Measurements from ENCODE around the gene EIF4B.

The EIF4B gene

DNA sequence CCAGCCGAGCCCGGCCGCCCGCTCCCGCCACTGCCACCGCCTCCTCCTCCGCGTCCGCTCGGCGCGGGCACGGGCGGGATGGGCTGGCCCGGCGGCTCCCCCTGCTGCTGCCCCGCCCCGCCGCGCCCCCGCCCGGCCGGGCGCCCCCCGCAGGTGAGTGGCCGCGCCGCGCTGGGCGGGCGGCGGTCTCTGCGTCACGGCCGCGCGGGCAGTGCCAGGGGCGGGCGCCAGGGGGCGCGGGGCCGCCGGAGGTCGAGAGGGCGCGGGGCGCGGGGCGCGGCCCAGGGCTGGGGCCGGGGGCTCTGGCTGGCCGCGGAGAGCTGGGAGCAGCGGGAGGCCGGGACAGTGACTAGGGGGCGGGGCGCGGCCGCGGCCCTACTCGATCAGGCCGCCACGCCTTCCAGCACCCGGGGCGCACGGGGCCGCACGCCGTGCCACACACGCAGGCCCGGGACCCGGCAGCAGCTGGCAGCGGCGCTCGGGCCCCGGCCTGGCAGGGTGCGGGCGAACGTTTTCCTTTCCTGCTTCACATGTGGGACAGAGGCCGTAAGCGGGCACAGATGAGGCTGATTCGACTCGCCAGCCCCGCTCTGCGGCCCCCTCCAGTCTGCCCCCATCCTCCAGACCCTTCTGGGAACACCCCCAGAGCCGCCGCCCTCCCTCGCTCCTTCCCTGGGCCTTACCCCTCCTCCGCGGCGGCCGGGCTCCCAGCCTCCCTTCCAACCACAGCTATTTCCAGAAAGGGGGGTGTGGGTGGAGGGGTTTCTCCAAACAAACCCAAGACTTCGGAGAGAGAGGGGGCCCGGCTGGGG, 41.2 kb downstream of the EIF4B start:
- peak; percentile 91 for DNase-seq (ENCODE audit: low spot score)

DNA sequence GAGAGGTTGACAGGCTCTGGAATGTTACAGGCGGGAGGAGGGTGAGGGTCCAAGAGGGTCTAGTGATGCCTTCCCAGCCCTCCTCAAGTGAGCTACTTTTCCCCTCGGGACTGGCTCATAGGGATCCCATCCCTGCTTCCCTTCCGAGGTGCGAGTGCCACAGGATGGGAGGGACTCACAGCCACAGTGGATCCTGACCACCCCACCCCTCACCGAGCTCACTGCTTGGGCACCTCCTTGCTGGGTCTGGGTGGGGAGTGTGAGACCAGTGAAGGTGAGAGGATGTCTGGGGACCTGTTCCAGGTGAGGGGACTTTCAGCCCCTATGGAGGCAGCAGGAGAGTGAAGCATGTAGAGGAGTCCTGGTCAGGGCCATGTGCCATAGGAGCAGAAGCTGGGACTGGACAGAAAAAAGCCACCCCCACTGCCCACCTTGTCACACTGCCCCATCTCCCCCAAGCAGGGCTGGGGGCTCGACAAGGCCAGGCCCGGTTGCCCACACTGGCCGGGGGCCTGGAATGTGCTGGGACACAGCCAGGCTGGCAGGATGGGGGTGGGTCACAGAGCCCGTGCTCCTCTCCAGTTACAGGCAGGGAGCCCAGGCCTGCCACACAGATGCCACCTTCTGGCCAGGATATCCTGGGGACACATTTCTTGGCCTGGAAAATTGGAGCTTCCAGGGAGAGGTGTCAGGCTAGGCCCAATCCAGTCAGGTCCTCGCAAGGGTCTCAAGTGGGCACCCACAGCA, 42.0 kb downstream of the EIF4B start:
- DNase-seq (ENCODE audit: low spot score), result peak; percentile 45

DNA sequence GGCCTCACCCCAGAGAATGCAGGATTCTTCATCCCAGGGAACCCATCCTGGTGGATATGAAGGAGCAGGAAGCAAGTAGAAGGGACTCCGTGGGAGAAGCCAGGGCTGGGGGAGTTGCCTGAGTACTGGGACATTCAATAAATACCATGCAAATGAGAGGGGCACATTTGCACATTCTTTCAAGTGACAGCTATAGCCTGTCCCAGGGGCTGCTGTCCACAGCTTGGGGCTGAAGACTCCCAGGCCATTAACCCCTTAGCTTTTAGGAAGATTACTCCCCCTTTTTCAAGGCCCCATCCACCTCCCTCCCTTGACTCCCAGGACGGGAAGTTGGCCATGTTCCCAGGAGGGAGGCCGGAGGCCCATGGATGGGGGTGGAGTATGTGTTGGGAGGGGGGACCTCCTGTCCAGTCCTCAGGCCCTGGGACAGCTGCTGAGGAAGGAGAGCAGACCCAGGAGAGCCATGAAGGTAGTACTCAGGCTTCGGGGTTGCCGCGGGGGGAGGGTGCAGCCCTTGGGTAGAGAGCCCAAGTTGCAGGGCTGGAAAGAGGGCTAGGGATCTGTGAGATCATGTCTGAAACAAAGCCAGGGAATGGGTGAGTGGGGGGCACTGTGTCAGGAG, 42.6 kb downstream of the EIF4B start:
- DNase-seq (ENCODE audit: low spot score), result peak; percentile 49

DNA sequence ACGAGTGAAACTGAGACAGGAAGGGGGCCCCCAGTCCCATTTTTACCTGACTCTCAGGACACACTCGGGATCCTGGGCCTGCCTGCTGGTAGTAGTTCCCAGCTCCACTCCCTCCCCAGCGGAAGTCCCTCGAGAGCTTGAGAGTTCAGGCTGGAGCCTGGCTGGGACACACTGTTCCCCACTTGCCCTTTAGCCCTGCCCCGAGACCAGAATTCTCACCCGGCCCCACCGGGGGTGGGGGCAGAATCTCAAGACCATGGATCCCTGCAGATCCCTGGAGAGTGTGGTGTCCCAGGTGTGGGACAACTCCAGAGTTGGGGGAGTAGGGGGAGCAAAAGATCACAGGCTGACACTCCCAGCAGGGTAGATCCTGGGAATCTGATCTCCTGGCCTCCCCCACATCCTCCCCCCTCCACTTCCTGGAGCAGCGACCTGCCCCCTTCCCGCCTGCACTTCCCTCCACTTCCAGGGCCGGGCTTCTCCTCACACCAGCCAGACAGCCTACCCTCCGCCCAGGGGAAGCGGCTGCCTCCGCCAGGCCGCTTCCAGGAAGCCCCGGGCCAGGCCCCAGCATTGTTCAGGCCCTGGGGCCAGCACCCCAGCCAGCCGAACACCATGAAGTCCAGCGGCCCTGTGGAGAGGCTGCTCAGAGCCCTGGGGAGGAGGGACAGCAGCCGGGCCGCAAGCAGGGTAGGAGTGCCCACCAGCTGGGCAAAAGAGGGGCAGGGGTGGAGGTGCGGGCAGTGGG, 43.5 kb downstream of the EIF4B start, which contains the start of gene TNS2:
Gene TNS2 (plus strand): TSS at position 495 of the 748 bp plus-strand sequence. CDS start 121 bp downstream, at position 616.
- DNase-seq (ENCODE audit: low spot score), result peak; percentile 15

DNA sequence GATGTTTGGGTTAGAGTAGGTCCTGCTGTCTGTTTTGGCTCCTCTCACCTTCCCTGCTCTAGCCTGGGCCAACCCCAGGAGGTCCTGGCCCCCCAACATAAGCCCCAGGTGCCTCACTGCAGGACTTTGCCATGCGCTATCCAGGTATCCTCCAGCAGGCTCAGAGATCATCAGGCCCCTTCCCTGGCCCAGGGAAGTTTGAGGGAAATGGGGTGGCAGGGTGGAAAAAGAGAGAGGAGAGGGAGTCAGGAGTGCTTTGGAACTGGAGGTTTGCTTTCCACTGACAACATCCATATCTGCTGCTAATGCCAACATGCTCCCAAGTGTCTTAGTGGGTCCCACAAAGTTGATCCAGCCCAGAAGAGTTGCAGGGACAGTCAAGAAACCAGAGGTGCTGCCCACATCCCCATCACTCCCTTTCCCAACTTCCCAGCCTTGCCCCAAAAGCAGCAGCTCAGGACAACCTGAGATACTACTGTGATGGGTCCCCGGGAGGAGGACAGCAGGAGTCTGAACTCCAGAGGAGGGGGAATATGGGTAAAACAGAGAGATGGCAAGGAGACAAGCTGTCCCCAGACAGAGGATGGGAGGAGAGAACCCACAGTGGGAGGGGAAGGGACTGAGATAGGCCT, 44.3 kb downstream of the EIF4B start:
- DNase-seq (ENCODE audit: low spot score), result no peak

DNA sequence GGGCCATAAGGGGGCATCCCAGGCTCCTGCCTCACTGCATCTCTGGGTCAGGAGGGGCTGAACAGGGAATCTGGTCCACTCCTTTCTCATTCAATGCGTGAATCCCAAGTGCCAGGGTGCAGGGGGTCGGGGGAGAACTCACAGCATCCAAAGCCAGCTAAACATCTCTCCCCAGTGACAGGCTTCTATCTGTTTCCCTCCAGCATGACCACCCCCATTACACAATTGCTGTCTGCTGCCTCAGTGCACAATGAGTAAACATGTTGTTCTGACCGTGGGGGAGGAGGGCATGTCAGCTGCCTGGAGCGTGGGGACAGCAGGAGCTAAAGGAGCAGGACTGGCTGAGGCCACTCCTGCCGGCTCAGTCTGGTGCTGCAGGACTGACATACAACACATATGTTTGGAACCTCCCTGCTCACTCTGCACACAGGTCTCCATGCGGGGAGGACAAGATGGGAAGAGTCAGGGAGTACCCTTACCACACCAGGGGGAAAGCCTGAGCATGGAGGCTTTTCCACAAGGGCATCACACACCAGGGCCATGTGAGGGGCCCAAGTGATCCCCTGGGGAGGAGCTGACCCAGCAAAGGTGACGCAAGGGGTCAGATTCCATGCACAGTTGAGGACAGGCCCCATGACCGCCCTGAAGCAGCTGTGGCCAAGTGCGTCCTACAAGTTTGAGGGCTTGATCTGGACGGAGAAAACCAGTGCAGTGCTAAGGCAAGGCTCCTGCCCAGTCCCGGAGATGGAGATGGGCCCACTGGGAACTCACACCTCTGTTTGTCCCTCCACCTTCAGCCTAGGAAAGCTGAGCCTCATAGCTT, 45.0 kb downstream of the EIF4B start:
- no peak for DNase-seq (ENCODE audit: low spot score)

DNA sequence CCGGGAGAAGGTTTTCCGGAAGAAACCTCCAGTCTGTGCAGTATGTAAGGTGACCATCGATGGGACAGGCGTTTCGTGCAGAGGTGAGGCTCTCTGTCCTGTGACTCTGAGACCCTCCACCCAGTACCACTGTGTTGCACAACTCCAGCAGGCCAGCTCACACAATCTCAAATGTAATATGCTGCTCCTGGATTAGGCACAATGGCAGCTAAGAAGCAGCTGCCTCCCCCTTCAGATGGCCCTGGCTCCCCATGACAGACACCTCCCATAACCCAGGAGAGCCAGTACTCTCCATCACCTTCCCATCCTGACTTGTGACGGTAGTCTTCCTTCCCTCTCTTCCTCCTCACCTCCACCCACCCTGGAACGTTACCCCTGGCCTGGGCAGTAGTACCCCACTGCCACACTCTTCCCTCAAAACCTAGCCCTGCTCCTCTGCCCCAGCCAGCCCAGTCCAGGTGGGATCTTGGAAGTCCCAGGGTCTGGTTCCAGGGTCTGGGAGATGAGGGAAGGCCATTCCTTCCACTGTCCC, 45.7 kb downstream of the EIF4B start:
- no peak for DNase-seq (ENCODE audit: low spot score)

DNA sequence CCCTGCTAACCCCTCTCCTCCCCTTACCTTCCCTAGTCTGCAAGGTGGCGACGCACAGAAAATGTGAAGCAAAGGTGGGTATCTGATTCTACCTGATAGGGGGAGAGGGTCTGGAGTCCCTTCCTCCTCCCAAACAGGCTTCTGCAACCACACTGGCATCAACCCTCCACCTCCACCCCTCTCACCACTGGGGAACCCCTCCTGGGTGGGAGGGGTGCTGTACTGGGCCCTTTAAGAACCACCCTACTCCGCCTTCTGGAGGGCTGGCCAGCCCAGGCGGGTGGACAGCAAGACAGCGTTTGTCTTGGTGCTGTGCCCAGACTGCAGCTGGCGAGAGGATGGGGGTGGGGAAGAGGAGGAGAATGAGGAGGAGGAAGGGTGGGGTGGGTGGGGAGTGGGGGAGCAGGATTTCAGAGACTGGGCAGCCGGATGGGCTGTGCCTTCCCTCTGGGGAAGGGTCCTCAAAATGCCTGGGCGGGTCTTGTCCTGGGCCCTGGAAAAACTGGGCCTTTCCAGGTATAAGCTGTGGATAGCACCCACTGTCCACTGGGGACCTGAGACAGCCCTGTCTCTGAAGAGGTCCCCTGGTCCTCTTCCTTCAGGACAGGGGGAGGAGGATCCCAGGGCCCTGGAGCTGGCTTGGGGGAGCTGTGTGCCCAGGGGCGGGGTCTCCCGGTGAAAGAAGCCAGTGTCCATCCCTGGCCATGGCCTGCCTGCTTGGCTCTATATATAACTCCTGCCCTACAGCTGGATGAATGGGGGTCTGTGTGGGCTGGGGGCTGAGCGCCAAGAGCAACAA, 46.4 kb downstream of the EIF4B start:
- no peak for DNase-seq (ENCODE audit: low spot score)

DNA sequence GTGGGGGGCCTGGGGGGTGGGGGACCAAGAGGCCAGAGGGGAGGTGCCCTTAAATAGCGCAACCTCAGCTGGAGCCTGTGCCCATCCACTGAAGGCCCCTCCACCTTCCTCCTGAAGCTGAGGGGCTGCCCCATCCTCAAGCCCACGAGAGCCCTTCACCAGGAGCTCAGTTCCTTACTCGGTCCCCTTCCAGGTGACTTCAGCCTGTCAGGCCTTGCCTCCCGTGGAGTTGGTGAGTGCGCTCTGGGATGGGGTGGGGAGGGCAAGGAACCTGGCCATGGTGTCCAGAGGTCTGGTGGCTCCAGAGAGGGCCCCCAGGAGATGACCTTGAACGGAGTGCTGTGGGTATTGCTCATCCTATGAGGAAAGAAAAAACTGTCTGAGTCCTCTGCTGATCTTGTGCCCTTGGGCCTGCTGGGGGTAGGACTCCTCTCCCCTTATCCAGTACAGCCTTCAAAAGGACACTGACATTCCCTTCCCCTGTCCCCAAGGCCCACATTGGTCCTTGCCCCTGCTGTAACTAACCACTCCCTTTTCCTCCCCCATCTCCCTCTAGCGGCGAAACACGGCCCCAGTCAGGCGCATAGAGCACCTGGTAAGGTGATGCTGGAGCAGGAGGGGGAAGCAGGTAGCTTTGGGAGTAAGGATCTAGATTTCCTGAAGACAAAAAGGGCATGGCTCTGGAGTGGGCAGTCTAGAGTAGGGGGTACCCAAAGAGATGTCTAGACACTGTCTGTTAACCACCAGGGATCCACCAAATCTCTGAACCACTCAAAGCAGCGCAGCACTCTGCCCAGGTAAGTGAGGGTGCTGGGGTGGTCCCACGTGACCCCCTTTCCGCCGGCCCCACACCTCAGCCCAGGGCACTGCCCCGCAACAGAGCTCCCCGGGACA, 47.2 kb downstream of the EIF4B start:
- DNase-seq (ENCODE audit: low spot score), result peak; percentile 72

DNA sequence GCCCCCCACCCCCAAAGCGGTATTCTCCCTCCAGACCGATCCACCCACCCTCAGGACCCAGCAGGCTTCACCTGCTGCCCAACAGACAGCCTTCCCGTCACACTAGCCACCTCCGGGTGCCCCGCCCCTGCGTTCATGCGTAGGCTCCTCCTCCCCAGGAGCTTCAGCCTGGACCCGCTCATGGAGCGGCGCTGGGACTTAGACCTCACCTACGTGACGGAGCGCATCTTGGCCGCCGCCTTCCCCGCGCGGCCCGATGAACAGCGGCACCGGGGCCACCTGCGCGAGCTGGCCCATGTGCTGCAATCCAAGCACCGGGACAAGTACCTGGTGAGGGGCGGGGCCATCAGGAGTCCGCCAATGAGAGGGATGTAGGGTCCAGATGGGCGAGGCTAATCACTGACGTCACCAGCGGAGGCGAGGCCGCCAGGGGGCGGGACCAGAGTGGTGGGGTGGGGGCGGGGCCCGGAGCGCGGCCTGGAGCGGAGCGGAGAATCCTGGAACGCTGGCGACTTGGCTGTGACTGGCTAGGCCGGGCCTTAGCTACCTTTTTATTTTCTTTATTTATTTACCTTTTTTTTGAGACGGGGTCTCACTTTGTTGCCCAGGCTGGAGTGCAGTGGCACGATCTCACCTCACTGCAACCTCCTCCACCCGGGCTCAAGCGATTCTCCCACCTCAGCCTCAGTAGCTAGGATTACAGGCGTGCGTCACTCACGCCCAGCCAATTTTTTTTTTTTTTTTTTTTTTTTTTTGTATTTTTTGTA, 48.0 kb downstream of the EIF4B start:
- DNase-seq (ENCODE audit: low spot score), result peak; percentile 96

DNA sequence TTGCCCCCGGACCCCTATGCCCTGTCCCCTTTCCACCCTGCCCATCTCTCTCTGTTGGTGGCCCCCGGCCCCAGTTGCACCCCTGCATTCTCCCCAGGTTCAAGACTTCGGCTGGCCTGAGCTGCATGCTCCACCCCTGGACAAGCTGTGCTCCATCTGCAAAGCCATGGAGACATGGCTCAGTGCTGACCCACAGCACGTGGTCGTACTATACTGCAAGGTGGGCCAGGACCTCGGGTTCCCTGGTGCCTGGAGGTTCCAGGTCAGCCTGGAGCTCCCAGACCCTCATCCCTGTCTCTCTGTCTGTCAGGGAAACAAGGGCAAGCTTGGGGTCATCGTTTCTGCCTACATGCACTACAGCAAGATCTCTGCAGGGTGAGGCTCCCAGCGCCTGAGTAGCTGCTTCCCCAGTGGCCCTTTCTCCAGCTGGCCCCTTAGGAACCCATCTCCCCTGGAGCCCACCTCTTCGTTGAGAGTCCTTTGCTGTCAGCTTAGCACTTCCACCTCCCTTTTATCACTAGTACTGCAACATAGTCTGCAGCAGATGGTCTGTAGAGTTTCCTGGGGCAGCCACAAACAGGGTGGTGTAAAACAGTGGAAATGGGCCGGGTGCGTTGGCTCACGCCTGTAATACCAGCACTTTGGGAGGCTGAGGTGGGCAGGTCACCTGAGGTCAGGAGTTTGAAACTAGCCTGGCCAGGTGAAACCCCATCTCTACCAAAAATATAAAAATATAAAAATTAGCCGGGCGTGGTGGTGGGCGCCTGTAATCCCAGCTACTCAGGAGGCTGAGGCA, 49.4 kb downstream of the EIF4B start:
- DNase-seq (ENCODE audit: low spot score), result no peak

DNA sequence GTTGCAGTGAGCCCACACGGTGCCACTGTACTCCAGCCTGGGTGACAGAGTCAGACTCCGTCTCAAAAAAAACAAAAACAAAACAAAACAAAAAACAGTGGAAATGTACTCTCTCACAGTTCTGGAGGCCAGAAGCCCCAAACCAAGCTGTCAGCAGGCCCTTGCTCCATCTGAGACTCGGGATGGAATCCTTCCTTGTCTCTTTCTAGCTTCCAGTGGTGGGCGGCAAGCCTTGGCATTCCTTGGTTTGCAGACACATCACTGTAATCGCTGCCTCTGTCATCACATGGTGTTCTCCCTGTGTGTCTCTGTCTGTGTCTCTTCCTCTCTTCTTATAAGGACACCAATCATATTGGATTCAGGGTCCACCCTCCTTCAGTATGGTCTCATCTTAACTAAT, 50.0 kb downstream of the EIF4B start:
- no peak for DNase-seq (ENCODE audit: low spot score)

DNA sequence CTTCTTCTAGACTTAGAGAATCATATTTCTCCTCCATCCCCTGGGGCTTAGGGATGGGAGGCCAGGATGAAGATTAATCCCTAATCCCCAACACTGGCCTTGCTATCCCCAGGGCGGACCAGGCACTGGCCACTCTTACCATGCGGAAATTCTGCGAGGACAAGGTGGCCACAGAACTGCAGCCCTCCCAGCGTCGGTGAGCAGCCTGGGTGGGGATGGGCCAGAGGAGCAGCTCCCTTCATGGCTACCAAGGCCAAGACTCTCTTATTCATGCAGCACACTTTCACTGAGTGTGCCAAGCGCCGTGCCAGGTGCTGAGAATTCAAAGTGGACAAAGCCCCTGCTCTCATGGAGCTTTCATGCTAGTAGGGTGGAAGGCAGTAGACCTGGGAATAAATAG, 50.6 kb downstream of the EIF4B start:
- no peak for DNase-seq (ENCODE audit: low spot score)

DNA sequence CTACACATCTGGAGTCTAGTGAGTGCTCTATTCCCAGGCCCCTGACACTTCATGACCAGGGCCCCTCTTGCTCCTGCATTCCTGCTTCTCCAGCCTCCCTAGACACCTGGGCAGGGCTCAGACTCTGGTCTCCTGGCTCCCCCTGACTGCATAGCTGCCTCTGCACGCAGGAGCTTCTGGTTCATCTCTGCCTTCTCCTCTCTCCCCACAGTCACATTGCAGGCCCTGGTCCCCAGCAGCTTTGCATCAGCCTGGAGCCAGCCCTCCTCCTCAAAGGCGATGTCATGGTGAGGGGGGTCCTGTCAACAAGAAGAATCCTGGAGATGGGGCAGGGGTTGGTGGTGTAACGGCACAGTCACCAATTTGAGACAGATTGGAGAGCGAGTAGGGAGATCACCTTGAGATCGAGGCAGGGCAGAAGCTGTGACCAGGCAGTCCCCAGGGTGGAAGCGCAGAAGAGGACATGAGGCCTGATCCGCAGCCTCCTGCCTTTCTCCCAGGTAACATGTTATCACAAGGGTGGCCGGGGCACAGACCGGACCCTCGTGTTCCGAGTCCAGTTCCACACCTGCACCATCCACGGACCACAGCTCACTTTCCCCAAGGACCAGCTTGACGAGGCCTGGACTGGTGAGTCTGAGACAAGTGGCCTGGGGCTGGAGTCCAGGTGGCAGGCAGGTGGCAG, 51.7 kb downstream of the EIF4B start:
- DNase-seq (ENCODE audit: low spot score), result no peak

DNA sequence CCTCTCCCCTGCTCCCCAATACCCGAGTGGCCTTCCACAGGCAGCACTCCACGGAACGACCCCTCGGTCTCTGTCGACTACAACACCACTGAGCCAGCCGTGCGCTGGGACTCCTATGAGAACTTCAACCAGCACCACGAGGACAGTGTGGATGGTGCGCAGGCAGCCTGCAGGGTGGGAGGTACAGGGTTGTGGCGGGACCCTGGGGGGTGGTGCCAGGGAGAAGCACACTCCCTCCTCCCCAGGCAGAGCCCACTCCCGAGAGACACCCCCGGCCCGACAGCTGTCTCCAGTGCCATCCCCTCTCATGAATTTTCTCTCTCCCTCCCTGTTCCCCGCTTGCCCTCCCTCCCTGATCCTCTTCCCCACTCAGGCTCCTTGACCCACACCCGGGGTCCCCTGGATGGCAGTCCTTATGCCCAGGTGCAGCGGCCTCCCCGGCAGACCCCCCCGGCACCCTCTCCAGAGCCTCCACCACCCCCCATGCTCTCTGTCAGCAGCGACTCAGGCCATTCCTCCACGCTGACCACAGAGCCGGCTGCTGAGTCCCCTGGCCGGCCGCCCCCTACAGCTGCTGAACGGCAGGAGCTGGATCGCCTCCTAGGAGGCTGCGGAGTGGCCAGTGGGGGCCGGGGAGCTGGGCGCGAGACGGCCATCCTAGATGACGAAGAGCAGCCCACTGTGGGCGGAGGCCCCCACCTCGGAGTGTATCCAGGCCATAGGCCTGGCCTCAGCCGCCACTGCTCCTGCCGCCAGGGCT, 52.6 kb downstream of the EIF4B start:
- DNase-seq (ENCODE audit: low spot score), result no peak
